Upper lobe of right lung (tissue), 1 donor: Measurements from ENCODE around the gene PPP2R3B. TPM values are rescaled to one million over a fixed set of nuclear protein-coding genes. Genes with fewer than 3 reads are reported as not detected.

ENCODE experiments used
- ATAC-seq: fragments of 200-7000 bp; cut with Tn5 transposase; one replicate; pipeline ENCODE4 v1.9.1; 2020; ENCODE audit warnings: mild to moderate bottlenecking, moderate library complexity
- DNase-seq: peaks from one replicate; pipeline ENCODE4 v3.0.0-alpha.2; 2020
- H3K27ac ChIP-seq: fragments of 200-600 bp; one replicate; pipeline ENCODE4 v1.8.0; 2022
- H3K27me3 ChIP-seq: fragments of 200-600 bp; one replicate; pipeline ENCODE4 v1.8.0; 2022; ENCODE audit warnings: mild to moderate bottlenecking
- H3K36me3 ChIP-seq: fragments of 200-600 bp; one replicate; pipeline ENCODE4 v1.8.0; 2022
- H3K4me1 ChIP-seq: fragments of 200-600 bp; one replicate; pipeline ENCODE4 v1.8.0; 2022
- H3K4me3 ChIP-seq: fragments of 200-600 bp; one replicate; pipeline ENCODE4 v1.8.0; 2022; ENCODE audit warnings: mild to moderate bottlenecking
- H3K9me3 ChIP-seq: fragments of 200-600 bp; one replicate; pipeline ENCODE4 v1.8.0; 2022
- CTCF ChIP-seq: fragments of 200-600 bp; IDR thresholded peaks from one replicate; pipeline ENCODE4 v1.8.0; 2022; ENCODE audit warnings: antibody characterized with exemption
- intact Hi-C: fragments of 100-400 bp; cut with DNase I; formaldehyde crosslinking; loops from one replicate; pipeline ENCODE4 v1.11.0; 2022
- total RNA-seq: library from RNA; stranded (reverse); fragmentation: NEBNext Ultra II Directional; extraction: Animal tissue kit (Norgen Biotek cat#: 25700); gene quantifications from one replicate; pipeline ENCODE4 v1.2.1, GENCODE V29; 2021
- donor health status: DM: no; HTN: yes; CAD: no; lungs with severe emphysema.

PPP2R3B gene
- total RNA-seq, 1 donor from 2014 or later, result 12.8 TPM

GRCh38 chrX:347351-348117 lies 39.2 kb downstream of the PPP2R3B start:
- H3K9me3 ChIP-seq, result no peaks in the 10 kb centered on the region
- ATAC-seq, result no peak
- no peak overlapping the region for H3K27ac ChIP-seq
- no peaks in the 10 kb centered on the region for H3K36me3 ChIP-seq
- TF ChIP-seq CTCF, result no peak
- no peaks in the 10 kb centered on the region for H3K27me3 ChIP-seq
- DNase-seq, result peak; percentile 58
- H3K4me3 ChIP-seq, result no peak overlapping the region
- intact Hi-C loops, result no loop called here
- peaks cover 3% of the 10 kb centered on the region for H3K4me1 ChIP-seq

GRCh38 chrX:346034-346813 lies 40.5 kb downstream of the PPP2R3B start:
- no peak overlapping the region for H3K27ac ChIP-seq
- no peak for ATAC-seq
- no peaks in the 10 kb centered on the region for H3K9me3 ChIP-seq
- H3K4me3 ChIP-seq, result no peak overlapping the region
- TF ChIP-seq CTCF, result no peak
- intact Hi-C loops, result no loop called here
- no peaks in the 10 kb centered on the region for H3K36me3 ChIP-seq
- peak; percentile 63 for DNase-seq
- no peaks in the 10 kb centered on the region for H3K27me3 ChIP-seq
- peaks cover 3% of the 10 kb centered on the region for H3K4me1 ChIP-seq

- intact Hi-C loops, result no loop called here
- Histone ChIP-seq H3K4me3 (no peak overlapping the region), H3K27me3 (no peaks in the 10 kb centered on the region), H3K9me3 (no peaks in the 10 kb centered on the region), H3K4me1 (peaks cover 3% of the 10 kb centered on the region), H3K36me3 (no peaks in the 10 kb centered on the region), H3K27ac (no peak overlapping the region)
- DNase-seq (peak; percentile 56), ATAC-seq (no peak)
- no peak for TF ChIP-seq CTCF
Observed at GRCh38 chrX:345020-345925, 41.4 kb downstream of the PPP2R3B start.

GRCh38 chrX:344371-344901 lies 42.3 kb downstream of the PPP2R3B start:
- Histone ChIP-seq H3K27ac (no peak overlapping the region), H3K4me1 (peaks cover 3% of the 10 kb centered on the region), H3K9me3 (no peaks in the 10 kb centered on the region), H3K36me3 (no peaks in the 10 kb centered on the region), H3K4me3 (no peak overlapping the region), H3K27me3 (no peaks in the 10 kb centered on the region)
- no peak for TF ChIP-seq CTCF
- peak; percentile 56 for DNase-seq
- intact Hi-C loops, result no loop called here
- ATAC-seq, result no peak

- intact Hi-C loops, result no loop called here
- Histone ChIP-seq H3K9me3 (no peaks in the 10 kb centered on the region), H3K4me3 (no peak overlapping the region), H3K36me3 (no peaks in the 10 kb centered on the region), H3K27me3 (no peaks in the 10 kb centered on the region), H3K4me1 (no peaks in the 10 kb centered on the region), H3K27ac (no peak overlapping the region)
- TF ChIP-seq CTCF, result no peak
- peak; percentile 48 for DNase-seq
- no peak for ATAC-seq
Observed at GRCh38 chrX:341541-342101, 45.1 kb downstream of the PPP2R3B start.
